Muscle of arm (tissue), 12 donors: ENCODE data around the gene MAD1L1. TPM values are rescaled to one million over a fixed set of nuclear protein-coding genes. Genes with fewer than 3 reads are reported as not detected.
"Not testable (repeated sequence)": the region's sequence is repeated elsewhere in the genome, so short reads cannot be mapped to it uniquely, and the experiment has no call there.

ENCODE experiments used
- DNase-seq: peaks from one replicate; pipeline ENCODE4 v3.0.0-alpha.2; 2013
- polyA plus RNA-seq, 12 donors: library from polyadenylated mRNA; unstranded; fragments of 120-200 nt; gene quantifications; one replicate each; pipeline ENCODE4 v1.2.1, GENCODE V29; 2013; ENCODE audit not compliant: insufficient read length in 12 of 12

The MAD1L1 gene
- polyA plus RNA-seq, 12 donors, result 16.2 to 60.1 (median 22.4) TPM; not detected in 1

- no peak for DNase-seq
Measured at GRCh38 chr7:1930381-1931065, 302.2 kb downstream of the MAD1L1 start.

DNA sequence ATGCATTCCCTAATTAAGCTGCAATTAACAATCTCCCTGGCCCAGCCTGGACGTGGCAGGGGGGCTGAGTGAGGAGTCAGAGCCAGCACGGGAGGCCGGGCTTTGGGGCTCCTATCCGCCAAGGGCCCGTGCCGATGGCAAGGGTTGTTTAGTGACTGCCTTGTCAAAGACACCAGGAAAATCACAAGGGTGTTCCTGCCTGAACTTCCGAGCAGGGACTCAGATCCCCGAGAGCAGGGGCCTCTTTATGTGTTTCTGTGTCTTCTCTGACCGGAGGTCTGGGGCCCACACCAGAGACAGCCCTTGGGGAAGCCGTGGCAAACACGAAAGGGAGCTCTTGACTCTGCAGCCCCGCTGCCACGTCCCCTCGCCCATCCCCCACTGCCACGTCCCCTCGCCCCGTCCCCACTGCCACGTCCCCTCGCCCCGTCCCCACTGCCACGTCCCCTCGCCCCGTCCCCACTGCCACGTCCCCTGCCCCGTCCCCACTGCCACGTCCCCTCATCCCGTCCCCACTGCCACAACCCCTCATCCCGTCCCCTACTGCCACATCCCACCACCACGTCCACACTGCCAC, 303.3 kb downstream of the MAD1L1 start:
- DNase-seq, result not testable (repeated sequence)

GRCh38 chr7:1928645-1929348, 303.9 kb downstream of the MAD1L1 start:
- DNase-seq, result no peak

DNA sequence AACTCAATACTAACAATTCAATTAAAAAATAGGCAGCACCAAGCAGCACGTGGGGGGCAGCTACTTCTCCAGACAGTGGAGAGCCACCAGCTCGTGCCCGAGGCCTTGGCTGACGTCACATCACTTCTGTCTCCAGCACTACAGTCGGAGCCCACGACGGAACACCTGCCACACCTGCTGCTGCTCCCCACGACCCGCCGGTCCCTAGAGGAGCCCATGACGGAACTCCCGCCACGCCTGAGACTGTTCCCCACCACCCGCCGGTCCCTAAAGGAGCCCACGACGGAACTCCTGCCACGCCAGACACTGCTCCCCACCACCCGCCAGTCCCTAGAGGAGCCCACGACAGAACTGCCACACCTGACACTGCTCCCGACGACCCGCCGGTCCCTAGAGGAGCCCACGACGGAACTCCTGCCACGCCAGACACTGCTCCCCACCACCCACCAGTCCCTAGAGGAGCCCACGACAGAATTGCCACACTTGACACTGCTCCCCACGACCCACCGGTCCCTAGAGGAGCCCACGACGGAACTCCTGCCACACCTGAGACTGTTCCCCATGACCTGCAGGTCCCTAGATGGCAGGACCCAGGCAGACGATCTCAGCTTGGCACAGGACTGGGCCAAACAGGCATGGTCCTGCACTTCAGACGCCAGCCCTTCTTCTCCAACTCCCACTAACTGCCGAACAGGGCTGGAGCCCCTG, 304.7 kb downstream of the MAD1L1 start:
- DNase-seq, result no peak

- no peak for DNase-seq
Measured at GRCh38 chr7:1926908-1927306, 305.8 kb downstream of the MAD1L1 start.

GRCh38 chr7:1925973-1926907, 306.5 kb downstream of the MAD1L1 start:
- no peak for DNase-seq

DNA sequence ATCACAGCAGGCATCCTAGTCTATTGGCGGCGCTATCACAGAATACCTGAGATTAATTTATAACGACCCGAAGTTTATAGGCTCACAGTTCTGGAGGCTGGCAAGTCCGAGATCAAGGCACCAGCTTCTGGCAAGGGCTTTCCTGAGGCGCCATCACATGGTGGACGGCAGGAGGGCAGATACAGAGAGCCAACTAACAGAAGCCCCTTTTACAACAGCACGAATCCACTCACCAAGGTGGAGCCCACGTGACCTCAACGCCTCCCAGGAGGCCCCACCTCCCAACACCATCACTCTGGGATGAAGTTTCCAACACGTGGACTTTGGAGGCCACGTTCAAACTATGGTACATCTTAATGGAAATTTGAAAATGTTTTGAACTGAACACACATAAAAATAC, 307.4 kb downstream of the MAD1L1 start:
- DNase-seq, result no peak

DNA sequence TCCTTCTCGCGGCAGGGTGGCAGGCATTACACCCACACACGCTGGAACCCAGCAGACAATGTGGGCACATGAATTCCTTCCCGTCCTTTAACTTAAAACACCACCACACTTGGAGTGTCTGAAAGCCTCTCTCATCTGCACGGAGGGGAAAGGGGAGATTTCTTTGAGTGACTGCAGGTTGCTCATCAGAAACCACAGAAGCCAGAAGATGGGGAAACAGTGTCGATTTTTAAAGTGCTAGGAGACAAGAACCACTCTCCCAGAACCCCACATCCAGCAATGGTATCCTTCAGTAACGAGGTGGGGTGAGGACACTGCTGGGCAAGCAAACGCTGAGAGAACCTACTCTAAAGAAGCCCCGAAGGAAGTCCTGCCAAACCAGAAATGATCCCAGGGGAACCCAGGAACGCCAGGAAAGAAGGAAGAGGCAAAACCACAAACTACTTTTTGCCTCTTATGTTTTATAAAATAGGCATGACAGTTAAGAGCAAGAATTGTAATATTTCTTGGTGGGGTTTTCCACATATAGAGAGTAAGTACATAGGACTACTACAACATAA, 308.4 kb downstream of the MAD1L1 start:
- DNase-seq, result no peak

GRCh38 chr7:1923409-1924257, 309.1 kb downstream of the MAD1L1 start:
- no peak for DNase-seq

DNA sequence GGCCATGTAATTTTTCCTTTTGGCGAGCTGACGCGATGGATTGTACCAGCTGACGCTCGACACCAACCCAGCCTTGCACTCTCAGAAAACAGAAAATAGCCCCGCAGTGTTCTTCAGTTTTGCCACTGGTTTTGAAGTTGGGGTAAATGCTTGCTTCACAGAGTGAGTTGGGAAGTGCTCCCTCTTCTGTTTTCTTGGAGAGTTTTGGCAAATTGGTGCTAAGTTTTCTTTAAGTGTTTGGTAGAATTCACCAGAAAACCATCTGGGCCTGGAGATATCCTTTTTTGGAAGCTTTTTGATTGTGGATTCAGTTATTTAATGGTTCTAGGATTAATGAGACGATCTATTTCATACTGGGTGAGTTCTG, 309.9 kb downstream of the MAD1L1 start:
- no peak for DNase-seq

DNA sequence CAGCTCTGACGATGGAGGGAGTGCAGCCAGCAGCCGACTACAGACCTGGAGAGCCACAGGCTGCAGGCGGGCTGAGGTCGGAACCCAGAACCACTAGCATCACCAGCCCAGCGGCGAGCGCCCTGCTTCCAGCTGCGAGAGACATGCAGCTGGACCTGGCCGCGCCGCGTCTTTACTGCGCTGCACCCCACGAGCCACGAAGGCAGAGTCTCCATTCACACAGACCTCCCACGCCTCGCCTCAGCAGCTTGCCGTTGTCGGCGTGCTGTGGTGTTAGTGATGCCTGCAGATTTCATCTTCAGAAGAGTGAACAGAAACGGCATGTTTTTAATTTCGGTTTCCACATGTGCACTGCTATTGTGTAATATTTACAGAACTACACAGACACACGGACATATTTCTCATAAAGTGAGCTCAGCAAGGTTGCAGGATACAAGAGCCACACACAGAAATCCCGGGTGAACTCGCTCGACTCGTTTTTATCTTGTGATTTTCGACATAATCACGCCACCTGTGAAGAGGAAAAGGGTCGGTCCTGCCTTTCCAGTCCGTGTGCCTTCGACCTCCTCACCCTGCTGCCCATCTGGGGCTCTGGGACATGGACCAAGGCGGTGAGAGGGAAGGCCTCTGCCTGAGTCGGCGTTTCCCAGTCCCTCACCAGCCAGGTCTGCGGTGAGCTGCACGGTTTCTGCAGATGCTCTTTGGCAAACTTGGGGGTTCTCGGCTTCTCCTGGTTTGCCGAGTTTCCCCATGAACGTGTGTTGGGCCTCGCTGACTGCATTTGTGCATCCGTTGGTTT, 310.5 kb downstream of the MAD1L1 start:
- no peak for DNase-seq

DNA sequence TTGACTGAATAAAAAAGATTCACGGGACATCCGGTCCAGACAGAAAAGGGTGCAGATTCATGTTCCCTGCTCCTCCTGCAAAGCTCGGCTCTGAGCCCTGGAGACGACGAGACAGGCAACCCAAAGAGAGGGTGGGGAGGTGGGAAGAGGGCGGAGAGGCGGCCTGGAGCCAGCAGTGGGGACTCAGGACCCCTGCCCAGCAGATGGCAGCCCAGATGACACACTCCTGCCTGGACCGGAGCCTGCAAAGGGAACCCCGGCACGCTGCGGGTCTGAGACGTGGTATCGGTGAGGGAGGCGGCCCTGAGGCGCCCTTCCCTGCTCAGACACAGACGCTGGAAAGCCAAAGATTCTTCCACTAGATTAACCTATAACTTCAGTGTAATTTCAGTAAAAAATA, 311.9 kb downstream of the MAD1L1 start:
- no peak for DNase-seq

DNA sequence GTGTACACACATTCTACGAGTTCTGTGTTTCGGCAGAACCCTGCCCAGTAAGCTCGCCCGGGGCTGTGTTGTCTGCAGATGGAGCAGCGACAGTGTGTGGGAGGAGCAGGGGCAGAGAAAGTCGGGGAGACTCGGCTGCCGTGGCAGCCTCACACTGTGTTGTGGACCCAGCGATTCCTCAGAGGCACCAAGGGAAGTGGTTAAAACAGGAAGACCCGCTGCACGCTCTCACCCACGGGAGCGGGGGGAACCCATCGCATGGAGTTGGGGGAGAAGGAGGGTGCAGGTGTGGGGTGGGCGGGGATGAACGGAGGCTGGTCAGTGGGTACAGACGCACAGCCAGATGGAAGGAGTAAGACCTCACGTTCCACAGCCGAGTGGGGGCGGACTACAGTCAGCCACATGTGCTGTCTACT, 312.5 kb downstream of the MAD1L1 start:
- DNase-seq, result no peak

- DNase-seq, result no peak
Measured at GRCh38 chr7:1919539-1920265, 313.0 kb downstream of the MAD1L1 start.

- no peak for DNase-seq
Measured at GRCh38 chr7:1918881-1919525, 313.7 kb downstream of the MAD1L1 start.

DNA sequence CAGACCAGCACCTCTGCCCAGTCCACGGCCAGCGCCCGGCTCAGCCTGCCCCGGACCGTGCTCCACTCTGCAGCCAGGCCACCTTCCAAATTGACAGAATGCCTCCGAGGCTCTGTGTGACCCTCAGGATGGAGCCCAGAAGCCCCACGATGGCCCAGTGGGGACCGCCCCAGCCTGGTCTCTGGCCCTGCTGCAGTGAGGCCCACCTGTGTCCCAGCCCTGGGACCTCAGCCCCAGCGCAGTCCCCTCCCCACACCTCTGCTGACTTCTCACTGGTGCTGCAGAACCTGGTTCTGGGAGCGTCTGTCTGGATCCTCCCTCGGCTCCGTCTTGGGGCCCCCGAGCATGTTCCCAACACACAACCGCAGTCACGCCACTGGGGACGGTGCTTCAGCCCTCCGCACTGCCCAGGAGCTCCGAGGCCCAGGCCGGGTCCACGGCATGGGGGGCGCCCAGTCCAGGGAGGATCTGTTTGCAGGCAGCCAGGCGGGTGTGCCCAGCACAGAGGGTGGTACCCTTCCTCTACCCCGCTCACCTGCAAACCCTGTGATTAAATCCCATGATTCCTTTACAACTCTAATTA, 314.6 kb downstream of the MAD1L1 start:
- DNase-seq, result no peak

- no peak for DNase-seq
Measured at GRCh38 chr7:1917221-1918062, 315.3 kb downstream of the MAD1L1 start.
